Muscle of back (tissue), 11 donors: ENCODE data around the gene CEP295NL. TPM values are rescaled to one million over a fixed set of nuclear protein-coding genes. Genes with fewer than 3 reads are reported as not detected.
A peak's percentile ranks its signal among the peaks of the same experiment; 100 is the strongest.
"Not testable (repeated sequence)": the region's sequence is repeated elsewhere in the genome, so short reads cannot be mapped to it uniquely, and the experiment has no call there.

Experiments used
- DNase-seq, 3 donors: peaks; one replicate each; pipeline versions ENCODE4 v3.0.0 to v3.0.0-alpha.2; 2013
- polyA plus RNA-seq, 10 donors: library from polyadenylated mRNA; unstranded; fragments of 120-200 nt; gene quantifications; one replicate each; pipeline ENCODE4 v1.2.1, GENCODE V29; 2013; ENCODE audit not compliant: insufficient read length in 10 of 10

The CEP295NL gene
- polyA plus RNA-seq, 10 donors: 0.09 to 0.69 (median 0.40) TPM; not detected in 1

GRCh38 chr17:78910497-78911284 is 7.7 kb upstream of the CEP295NL start:
- DNase-seq: no peak

DNA sequence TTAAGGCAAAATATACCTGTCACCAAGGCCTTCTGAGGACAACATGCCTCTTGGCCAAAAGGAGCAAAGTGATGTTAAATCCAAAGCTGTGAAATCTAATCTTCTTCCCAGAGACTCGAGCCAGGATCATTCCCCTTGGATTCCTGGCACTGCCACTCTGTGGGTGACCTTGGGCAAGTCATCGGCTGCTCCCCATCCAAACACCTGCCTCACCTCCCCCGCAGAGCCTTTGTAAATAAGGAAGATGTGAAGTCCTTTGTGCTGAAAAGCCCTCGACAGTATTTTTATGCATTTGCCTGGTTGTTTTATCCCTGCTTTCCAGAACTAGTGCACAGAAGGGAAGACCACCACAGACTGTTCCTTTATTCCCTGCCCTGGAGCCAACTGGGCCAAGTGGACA is 5.4 kb upstream of the CEP295NL start:
- no peak for DNase-seq

DNA sequence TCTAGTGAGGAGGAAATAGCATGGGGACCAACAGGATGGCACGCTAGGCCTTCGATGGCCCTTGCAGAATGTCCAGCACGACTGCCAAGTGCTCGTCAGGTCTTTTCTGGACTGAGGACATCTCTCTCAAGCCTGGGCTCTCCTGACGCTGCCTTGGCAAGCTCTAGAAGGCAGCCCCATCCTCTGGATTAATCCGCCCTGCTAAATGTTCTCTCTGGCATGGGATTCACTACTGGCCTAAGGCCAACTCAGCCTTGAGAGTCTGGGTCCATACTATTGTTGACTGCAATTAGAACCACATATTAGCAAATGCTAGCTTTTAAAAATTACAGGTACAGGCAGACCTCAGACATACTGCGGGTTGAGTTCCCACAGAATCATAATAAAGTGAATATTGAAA is 2.5 kb upstream of the CEP295NL start:
- DNase-seq: no peak

- no peak for DNase-seq
Measured at GRCh38 chr17:78905116-78905515, 2.1 kb upstream of the CEP295NL start.

DNA sequence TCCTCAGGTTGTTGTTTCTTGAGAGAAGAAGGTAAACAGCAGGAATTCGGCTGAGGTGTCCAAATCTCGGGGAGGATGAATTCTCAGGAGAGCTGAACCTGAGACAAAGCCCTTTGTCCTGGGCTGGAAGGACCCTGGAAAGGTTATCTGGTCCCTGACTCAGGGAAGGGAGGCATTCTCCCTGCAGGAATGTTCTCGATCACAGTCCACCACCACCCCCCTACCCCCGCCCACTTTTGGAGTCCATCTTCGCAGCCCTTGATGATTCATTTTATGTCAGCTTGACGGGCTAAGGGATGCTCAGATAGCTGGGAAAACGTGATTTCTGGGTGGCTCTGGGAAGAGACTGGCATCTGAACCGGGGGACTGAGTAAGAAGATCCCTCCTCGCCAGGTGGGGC is 1.4 kb upstream of the CEP295NL start:
- DNase-seq: no peak

DNA sequence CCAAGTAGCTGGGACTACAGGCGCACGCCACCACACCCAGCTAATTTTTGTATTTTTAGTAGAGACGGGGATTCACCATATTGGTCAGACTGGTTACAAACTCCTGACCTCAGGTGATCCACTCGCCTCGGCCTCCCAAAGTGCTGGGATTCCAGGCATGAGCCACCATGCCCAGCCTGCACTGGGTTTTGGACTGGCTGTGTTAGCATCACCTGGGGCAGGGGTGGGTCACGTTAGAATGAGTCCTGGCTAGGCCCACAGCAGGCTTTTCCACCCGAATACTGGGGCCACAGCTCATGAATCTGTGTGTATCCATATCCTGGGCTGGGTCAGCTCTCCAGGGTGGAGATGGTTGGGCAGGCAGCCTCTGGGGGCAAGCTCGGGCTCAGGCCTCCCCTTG is 770 bp downstream of the CEP295NL start:
- DNase-seq: not testable (repeated sequence)

DNA sequence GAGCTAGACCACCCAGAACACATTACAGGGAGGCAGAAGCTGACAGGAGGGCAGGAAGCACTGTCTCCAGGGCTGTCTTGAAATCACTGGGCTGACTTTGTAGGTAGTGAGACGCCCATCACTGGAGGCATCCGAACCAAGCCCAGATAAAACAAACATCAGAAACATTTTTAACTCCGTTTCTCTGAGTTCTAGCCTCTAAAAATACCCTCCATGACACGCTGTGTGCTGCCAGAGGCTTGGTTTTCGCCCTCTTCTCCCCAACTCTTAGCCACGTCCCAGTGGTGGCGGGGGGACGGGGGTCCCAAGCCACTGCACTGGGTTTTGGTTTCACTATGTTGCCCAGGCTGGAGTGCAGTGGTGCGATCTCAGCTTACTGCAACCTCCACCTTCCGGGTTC is 1.2 kb downstream of the CEP295NL start:
- no peak for DNase-seq

DNA sequence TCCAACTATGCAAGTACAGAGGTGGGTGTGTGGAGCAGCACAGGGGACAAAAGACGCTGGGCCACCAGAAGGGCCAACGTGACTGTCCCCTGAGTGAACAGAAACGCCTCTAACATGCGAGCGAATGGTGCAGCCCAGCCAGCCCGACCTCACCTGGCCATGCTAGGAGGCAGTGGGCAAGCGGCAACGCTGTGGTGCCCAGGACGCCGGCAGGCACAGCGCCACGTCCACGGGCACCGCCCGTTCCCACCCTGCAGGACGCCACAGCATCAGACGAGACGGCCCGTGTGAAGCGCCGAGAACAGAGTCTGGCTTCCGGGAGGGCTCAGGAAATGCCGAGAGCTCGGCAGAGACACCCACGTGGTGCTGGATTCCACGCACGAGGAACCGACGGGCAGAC is 2.2 kb downstream of the CEP295NL start:
- no peak for DNase-seq

- no peak for DNase-seq
Measured at GRCh38 chr17:78899361-78900260, 3.4 kb downstream of the CEP295NL start.

DNA sequence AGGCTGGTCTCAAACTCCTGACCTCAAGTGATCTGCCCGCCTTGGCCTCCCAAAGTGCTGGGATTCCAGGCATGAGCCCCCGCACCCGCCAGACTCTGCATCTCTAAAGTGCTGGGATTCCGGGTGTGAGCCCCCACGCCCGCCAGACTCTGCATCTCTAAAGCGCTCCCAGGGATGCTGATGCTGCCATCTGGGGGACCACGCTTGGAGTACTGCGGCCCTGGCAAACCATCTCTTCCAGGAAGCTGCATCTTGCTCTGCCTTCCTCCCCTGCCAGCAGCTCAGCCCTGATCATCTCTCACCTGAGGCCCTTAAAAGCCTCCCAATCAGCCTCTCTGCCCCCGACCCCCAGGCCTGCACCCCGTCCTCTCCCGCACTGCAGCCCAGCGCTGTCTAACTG is 4.1 kb downstream of the CEP295NL start:
- DNase-seq: no peak

- no peak for DNase-seq
Measured at GRCh38 chr17:78898075-78898836, 4.7 kb downstream of the CEP295NL start.

DNA sequence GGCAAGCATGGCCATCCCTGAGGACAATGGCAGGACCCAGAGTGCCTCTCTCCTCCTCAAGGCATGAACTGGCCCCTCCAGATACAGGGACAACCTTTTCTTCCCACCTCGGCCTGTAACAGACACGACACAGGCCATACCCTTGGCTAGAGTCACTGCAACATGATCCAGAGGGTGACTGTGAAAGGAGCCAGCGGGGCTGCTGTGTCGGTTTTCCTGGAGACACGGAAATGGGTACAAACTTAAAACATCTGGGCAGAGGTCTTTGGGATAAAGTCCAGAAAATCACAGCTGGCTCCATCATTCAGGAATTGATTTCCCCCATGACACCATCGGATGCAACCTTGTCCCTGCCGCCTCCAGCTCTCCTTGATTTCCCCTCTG is 5.3 kb downstream of the CEP295NL start:
- DNase-seq: no peak

DNA sequence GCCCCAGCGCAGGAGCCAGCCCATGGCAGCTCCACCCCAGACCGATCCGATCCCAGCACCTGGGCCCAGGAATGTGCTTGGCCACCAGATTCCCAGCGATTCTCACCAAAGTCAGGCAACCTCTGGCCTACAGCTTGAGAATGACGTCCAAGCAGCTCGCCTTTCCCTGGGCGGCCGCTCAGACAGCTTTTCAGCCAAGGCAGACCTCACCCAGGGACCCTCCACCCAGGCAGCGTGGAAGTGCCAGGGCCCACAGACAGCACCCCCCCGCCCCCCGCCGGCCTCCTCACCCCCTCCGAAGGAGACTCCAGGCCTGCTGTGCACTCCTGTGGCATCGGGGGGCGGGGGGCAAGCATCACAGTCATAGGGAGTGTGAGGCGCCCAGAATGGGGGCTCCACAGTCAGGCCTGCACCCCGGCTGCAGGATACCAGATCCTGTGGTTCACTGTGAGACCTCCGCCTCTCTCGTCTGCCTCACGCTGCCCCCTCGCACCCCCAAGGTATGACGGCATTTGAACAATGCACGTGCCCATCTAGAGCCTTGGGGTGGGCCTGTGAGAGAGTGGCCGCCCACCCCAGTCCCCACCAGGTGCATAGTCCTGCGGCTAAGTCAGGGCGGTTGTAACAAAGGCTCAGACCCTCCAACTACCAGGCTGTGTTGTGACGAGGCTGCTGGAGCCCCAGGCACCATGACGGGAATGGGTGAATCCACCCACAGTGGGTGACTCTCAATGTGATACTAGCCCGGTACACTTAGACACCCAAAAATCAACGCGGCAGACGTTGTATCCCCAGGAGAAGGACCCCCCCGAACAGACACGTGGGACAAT is 6.0 kb downstream of the CEP295NL start:
- DNase-seq: no peak

DNA sequence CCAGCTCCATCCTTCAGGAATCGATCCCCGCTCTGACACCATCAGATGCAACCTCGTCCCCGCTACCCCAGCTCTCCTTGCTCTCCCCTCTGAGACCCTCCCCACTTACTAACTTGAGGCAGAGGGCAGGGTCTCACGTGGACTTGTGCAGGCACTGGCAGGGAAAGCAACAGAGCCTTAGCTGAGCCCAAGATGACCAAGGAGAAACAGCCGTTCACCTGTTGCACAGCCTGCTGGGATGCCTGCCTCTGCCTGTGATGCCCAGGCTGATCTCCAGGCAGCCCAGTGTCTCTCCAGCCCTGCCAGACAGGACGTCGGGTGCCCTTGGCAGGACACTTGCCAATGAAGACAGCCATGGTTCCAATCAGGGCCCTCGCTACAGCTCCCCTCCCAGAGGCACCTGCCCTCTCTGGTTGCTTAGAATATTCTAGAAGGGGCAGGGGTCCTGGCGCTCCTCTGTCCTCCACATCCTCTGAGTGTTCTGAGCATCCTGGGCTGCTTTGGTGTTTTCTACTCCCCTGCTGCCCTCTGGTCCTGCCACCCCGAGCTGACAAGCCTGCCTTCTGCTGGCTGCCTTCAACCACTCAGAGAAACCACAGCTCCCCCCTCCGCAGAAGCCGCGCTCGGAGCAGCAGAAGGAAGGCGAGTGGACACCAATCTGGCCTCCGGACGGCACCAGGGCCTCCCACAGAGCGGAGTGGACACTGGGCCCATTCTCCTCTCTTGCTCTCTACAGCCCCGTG is 6.7 kb downstream of the CEP295NL start:
- DNase-seq: no peak

- peak in 2 of 3 donors; percentile 48 to 69 for DNase-seq
Measured at GRCh38 chr17:78895322-78895721, 7.7 kb downstream of the CEP295NL start.

DNA sequence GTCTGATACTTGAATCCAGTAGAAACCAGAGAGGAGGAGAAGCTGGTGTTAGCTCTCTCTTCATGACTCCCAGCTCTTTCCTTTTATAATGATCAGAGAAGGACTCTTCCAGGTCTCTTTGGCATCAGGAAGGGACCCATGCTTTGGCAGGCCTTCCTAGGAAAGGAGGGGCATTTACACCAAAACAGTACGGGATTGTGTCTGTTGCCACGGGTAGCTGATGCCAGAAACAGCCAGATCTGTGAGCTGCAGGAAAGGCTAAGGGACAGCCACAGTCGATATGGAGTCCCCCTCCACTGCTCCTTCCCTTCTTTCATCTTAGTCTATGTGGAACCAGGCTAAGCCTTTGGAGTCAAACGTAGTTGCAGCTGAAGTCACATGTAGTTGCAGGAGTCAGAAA is 9.3 kb downstream of the CEP295NL start:
- no peak for DNase-seq

DNA sequence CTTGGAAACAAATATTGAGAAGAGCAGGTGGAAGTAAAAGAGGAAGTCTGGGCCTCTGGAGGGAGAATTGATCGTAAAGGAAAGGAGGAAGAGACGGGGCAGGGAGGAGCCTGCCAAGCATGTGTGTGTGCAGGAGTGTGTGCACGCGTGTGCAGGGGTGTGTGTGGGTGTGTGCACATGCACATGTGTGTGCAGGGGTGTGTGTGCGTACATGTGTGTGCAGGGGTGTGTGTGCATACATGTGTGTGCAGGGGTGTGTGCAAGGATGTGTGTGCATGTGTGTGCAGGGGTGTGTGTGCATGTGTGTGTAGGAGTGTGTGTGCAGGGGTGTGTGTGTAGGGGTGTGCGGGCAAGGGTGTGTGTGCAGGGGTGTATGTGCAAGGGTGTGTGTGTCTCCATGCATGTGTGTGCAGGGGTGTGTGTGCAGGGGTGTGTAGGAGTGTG is 10.0 kb downstream of the CEP295NL start:
- DNase-seq: no peak

GRCh38 chr17:78892520-78892919 is 10.5 kb downstream of the CEP295NL start:
- DNase-seq: no peak

DNA sequence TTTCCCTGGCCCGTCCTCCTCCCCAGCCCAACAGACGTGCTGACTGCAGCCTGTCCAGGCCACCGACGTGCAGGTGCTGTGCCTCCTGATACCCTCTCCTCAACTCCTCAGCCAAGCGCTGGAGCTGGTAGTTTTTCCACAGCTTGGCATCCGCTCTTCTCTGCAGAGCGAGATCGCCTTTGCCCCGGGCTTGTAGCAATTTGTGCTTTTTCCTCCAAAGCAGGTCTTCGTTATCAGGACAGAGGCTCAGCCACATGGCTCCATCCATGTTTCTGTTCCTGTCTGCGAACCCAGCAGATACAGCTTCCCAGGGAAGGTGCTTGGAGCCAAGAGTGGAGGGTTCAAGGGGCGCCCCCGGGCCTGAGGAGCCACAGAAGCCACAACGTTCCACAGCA is 10.9 kb downstream of the CEP295NL start:
- no peak for DNase-seq

GRCh38 chr17:78891406-78892061 is 11.5 kb downstream of the CEP295NL start:
- DNase-seq: no peak
